ENCODE measurements around the gene SMLR1.
"Not testable (repeated sequence)": the region's sequence is repeated elsewhere in the genome, so short reads cannot be mapped to it uniquely, and the experiment has no call there.

SMLR1 gene

GRCh38 chr6:130788954-130789353 is 38.3 kb upstream of the SMLR1 start:
- no peak overlapping the region for H3K4me3 ChIP-seq
- no peak for TF ChIP-seq FOXP2 (optimal IDR thresholded peaks at IDR 0.05; ENCODE audit: control extremely low read depth, extremely low read length, insufficient read depth)
- no peak for TF ChIP-seq EZH2 (IDR thresholded peaks at IDR 0.05)
- TF ChIP-seq POLR2AphosphoS5 (IDR thresholded peaks at IDR 0.05; ENCODE audit: borderline replicate concordance, low read depth, low read length): no peak
- no peak for DNase-seq (ENCODE audit: low read depth, low spot score)
- no peaks in the 10 kb centered on the region for H3K36me3 ChIP-seq (ENCODE audit: insufficient read depth, low read length)
- H3K9me3 ChIP-seq (ENCODE audit: low read depth, low read length): no peaks in the 10 kb centered on the region
- H3K27ac ChIP-seq: no peak overlapping the region
- no peak overlapping the region for H3K9ac ChIP-seq (ENCODE audit: insufficient read length)

DNA sequence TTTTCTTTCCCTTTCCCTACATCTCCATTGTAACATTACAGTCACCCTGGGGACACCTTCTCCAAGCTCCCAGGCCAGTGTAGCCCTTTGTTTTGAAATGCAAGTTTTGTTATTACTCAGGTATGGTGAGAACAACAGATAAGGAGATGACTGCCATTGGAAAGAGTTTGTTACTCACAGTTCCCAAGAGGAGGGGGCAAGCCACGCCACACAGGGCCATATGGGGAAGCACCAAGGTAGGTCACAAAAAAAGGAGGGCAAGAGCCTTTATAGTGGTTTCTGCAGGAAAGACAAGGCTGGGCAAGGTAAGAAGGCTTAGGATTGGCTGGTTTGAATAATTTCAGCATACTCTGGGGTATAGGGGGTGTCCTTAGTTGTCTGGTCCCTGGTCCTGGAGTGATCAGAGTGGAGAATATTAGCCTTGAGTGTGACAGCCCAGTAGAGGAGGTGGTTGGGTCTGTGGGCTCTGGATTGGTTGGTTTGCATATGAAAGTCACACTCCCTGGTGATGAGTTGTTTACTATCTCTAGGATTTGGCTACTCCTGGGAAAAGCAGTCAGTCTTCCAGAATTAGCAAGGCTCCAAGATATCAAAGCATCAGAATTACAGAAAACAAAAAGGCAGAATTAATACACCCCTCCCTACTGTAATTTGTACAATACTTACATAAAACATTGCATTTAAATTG is 33.1 kb upstream of the SMLR1 start:
- 0 out of 2 replicates have a peak, but pooled peaks cover 3% of the 10 kb centered on the region for H3K9me3 ChIP-seq (ENCODE audit: low read depth, low read length)
- TF ChIP-seq FOXP2 (optimal IDR thresholded peaks at IDR 0.05; ENCODE audit: control extremely low read depth, extremely low read length, insufficient read depth) (no peak), POLR2AphosphoS5 (IDR thresholded peaks at IDR 0.05; ENCODE audit: borderline replicate concordance, low read depth, low read length) (no peak), EZH2 (IDR thresholded peaks at IDR 0.05) (no peak)
- DNase-seq (ENCODE audit: low read depth, low spot score): no peak
- no peaks in the 10 kb centered on the region for H3K36me3 ChIP-seq (ENCODE audit: insufficient read depth, low read length)
- H3K27ac ChIP-seq: no peak overlapping the region
- H3K4me3 ChIP-seq: no peak overlapping the region
- H3K9ac ChIP-seq (ENCODE audit: insufficient read length): no peak overlapping the region

- H3K9me3 ChIP-seq (ENCODE audit: low read depth, low read length): peaks cover 7% of the 10 kb centered on the region; the same call in 1 of the 2 replicates
- DNase-seq (ENCODE audit: low read depth, low spot score): no peak
- H3K4me3 ChIP-seq: no peak overlapping the region
- no peaks in the 10 kb centered on the region for H3K36me3 ChIP-seq (ENCODE audit: insufficient read depth, low read length)
- no peak overlapping the region for H3K27ac ChIP-seq
- no peak overlapping the region for H3K9ac ChIP-seq (ENCODE audit: insufficient read length)
- TF ChIP-seq POLR2AphosphoS5 (IDR thresholded peaks at IDR 0.05; ENCODE audit: borderline replicate concordance, low read depth, low read length) (no peak), EZH2 (IDR thresholded peaks at IDR 0.05) (no peak), FOXP2 (optimal IDR thresholded peaks at IDR 0.05; ENCODE audit: control extremely low read depth, extremely low read length, insufficient read depth) (no peak)
Measured at GRCh38 chr6:130794738-130795137, 32.5 kb upstream of the SMLR1 start.

DNA sequence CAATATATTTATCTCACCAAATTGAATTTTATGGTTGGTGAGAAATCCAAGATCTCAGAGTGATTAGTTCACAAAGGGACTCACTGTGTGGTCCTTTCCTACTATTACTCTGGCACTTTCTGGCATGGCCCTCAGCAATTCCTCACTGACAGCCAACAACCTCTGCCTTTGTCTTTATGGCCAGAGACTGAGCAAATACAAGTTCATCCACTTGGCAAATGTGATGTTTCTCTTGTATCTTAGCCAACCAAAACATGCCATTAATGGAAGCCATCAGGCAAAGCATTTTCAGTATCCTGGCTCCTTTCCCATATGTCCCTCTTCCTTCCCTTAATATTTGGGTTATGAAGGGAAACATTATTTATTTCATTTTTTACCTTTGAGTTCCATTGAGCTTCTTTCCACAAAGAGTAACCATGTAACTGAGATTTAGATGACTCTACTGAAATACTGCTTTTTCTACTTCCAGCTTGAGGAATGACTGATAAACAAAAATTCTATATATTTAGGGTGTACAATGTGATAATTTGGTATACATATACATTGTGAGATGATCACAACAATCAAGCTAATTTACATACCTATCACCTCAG is 30.8 kb upstream of the SMLR1 start:
- no peak overlapping the region for H3K9ac ChIP-seq (ENCODE audit: insufficient read length)
- no peak for TF ChIP-seq EZH2 (IDR thresholded peaks at IDR 0.05)
- no peak for DNase-seq (ENCODE audit: low read depth, low spot score)
- H3K27ac ChIP-seq: no peak overlapping the region
- H3K4me3 ChIP-seq: no peak overlapping the region
- H3K36me3 ChIP-seq (ENCODE audit: insufficient read depth, low read length): no peaks in the 10 kb centered on the region
- peaks cover 11% of the 10 kb centered on the region; the same call in 1 of the 2 replicates for H3K9me3 ChIP-seq (ENCODE audit: low read depth, low read length)

- peaks cover 11% of the 10 kb centered on the region; the same call in 1 of the 2 replicates for H3K9me3 ChIP-seq (ENCODE audit: low read depth, low read length)
- no peak for DNase-seq (ENCODE audit: low read depth, low spot score)
- no peak for TF ChIP-seq FOXP2 (optimal IDR thresholded peaks at IDR 0.05; ENCODE audit: control extremely low read depth, extremely low read length, insufficient read depth)
- no peak for TF ChIP-seq POLR2AphosphoS5 (IDR thresholded peaks at IDR 0.05; ENCODE audit: borderline replicate concordance, low read depth, low read length)
- no peak for TF ChIP-seq EZH2 (IDR thresholded peaks at IDR 0.05)
- H3K36me3 ChIP-seq (ENCODE audit: insufficient read depth, low read length): no peaks in the 10 kb centered on the region
- no peak overlapping the region for H3K27ac ChIP-seq
- H3K4me3 ChIP-seq: no peak overlapping the region
- H3K9ac ChIP-seq (ENCODE audit: insufficient read length): no peak overlapping the region
Measured at GRCh38 chr6:130797061-130797460, 30.1 kb upstream of the SMLR1 start.

GRCh38 chr6:130801368-130801767 is 25.8 kb upstream of the SMLR1 start:
- not testable (repeated sequence) for H3K4me3 ChIP-seq; DNase-seq (ENCODE audit: low read depth, low spot score); H3K36me3 ChIP-seq (ENCODE audit: insufficient read depth, low read length); H3K9ac ChIP-seq (ENCODE audit: insufficient read length); H3K27ac ChIP-seq
- H3K9me3 ChIP-seq (ENCODE audit: low read depth, low read length): peaks cover 11% of the 10 kb centered on the region; the same call in 1 of the 2 replicates

DNA sequence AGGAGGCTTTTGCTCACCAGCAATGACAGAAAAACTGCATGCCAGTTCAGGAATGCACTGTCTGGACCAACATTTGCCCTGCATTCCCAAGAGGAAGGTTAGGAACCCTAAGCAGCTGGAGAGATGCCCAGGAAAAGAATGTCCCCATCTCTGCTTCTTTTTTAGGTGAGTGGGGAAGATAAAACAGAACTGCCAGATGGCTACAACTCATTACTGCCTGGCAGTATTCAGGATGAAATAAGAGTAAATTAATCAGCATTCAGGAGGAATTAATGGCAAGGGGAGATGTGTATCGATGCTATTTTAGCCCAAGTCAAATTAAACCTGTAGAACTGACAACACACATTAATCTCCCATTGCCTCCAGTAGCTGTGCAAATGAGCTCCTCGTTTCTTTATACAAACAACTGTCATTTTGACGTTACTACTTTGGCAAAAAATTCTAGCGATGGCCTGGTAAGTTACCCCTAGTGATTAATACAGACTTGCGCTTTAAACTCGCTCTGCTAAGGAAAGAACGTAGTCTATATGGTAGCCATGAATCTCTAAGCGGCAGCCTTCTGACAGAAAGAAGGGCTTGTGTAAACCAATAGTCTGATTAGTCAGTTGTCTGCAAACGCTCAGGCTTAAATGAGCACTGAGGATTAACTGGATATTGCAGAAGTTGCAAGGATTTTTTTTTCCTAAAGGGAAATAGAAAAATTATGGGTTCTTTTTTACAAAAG is 16.7 kb upstream of the SMLR1 start:
- Histone ChIP-seq H3K4me3 (no peak overlapping the region), H3K9me3 (ENCODE audit: low read depth, low read length) (no peaks in the 10 kb centered on the region), H3K9ac (ENCODE audit: insufficient read length) (no peak overlapping the region), H3K36me3 (ENCODE audit: insufficient read depth, low read length) (no peaks in the 10 kb centered on the region), H3K27ac (no peak overlapping the region)
- TF ChIP-seq POLR2AphosphoS5 (IDR thresholded peaks at IDR 0.05; ENCODE audit: borderline replicate concordance, low read depth, low read length) (no peak), EZH2 (IDR thresholded peaks at IDR 0.05) (no peak), FOXP2 (optimal IDR thresholded peaks at IDR 0.05; ENCODE audit: control extremely low read depth, extremely low read length, insufficient read depth) (no peak)
- DNase-seq (ENCODE audit: low read depth, low spot score): no peak

DNA sequence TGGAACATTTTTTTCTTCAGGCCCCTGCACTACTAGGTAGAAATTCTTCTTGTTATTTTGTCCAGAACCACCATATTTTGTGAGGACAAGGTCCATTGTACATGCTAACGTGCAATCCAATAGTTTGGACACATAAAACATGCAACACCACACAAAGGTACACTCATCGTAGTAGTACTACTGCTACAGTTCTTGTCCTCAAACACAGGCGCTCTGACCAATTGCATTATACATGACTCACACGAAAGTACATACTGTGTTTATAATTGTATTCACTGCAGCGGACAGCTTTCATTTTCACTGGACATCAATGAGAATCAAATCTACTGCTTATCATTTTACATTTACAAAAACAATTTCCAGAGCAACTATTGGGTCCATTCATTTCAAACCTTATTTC is 15.3 kb upstream of the SMLR1 start:
- Histone ChIP-seq H3K9me3 (ENCODE audit: low read depth, low read length) (no peaks in the 10 kb centered on the region), H3K9ac (ENCODE audit: insufficient read length) (no peak overlapping the region), H3K36me3 (ENCODE audit: insufficient read depth, low read length) (no peaks in the 10 kb centered on the region), H3K4me3 (no peak overlapping the region), H3K27ac (no peak overlapping the region)
- no peak for TF ChIP-seq EZH2 (IDR thresholded peaks at IDR 0.05)
- TF ChIP-seq FOXP2 (optimal IDR thresholded peaks at IDR 0.05; ENCODE audit: control extremely low read depth, extremely low read length, insufficient read depth): no peak
- TF ChIP-seq POLR2AphosphoS5 (IDR thresholded peaks at IDR 0.05; ENCODE audit: borderline replicate concordance, low read depth, low read length): no peak
- no peak for DNase-seq (ENCODE audit: low read depth, low spot score)

Measured in SK-N-MC (cell line).